ENCODE measurements around the gene WSCD2.

The WSCD2 gene

DNA sequence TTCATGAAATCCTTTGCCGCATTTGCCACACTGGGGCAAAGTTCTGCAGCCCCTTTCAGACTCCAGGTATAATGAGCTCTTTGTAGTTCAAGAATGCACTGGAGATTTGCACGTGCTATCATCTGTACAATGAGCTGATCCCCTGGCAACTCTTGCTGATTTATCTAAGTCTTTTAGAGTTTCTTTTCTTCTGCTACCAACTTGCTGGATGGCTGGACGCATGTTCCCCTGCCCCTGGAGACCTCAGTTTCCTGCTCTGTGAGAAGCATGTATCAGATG, 106.8 kb downstream of the WSCD2 start:
- DNase-seq (ENCODE audit: low spot score), result no peak

DNA sequence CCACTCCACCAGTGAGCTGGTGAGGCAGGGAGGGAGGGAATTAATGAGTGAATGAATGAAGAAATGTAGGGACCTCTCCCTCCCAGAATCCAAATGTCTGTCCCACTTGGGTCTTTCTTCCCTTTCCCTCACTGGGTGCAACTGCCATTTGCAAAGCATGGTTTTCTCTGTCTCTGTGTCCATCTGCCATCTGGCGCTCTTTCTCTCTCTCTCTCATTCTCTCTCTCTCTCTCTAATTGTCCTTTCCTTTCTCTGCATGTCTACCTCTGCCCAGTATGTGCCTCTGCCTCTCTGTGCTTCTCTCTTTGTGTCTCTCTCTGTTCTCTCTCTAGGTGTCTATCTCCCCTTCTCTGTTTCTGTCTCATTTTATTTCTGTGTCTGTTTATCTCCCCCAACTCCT, 107.3 kb downstream of the WSCD2 start:
- no peak for DNase-seq (ENCODE audit: low spot score)

DNA sequence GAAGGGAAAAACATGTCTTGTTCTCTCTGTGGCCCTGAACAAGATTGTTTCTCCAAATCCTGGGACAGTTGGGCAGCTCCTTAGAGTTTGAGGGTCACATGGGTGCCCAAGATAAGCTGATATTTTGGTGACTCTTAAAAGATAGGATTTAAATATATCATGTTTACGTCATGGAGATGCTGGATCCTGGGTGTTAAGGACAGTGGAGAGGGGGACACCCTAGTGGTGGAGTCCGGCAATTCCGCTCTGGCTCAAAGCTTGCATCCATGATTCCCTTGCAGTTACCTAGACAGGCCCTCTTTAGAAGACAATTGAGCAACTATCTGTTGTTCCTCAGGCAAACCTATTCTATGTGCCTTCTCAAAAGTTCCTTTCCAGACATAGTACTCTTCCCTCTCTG, 108.2 kb downstream of the WSCD2 start:
- peak; percentile 12 for DNase-seq (ENCODE audit: low spot score)

DNA sequence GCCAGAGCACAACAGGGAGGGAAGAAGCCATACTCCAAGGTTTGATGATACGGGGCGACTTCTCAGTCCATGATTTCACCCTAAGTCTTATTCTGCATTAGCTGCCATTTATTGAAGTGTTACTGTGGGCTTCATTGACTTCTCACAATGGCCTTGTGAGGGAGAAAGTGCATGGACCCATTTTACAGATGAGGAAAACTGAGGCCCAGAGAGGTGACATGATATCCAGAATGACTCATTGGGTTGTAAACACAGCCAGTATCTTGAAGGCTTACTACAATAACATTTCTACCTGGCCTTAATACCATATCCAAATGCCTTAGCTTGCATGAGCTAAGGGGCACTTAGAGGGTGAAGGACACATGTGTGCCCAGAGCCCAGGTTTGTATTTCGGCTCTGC, 109.4 kb downstream of the WSCD2 start:
- DNase-seq (ENCODE audit: low spot score), result no peak

DNA sequence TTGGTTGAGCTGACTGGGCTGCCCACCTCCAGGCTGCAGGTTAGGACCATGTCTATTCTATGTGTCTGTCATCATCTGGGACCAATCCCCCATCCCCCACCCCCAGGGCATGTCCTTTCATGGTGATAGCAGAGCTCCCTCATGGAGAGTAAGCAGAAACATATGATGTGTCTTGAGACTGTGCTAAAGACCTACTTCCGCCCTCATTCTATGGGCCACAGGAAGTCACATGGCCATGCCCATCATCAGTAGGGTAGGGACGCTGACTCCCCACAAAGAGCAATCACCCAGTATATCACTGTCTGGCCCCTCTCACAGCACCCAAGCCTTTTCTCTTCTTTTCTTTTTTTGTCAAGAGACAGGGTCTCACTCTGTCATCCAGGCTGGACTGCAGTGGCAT, 110.3 kb downstream of the WSCD2 start:
- no peak for DNase-seq (ENCODE audit: low spot score)

DNA sequence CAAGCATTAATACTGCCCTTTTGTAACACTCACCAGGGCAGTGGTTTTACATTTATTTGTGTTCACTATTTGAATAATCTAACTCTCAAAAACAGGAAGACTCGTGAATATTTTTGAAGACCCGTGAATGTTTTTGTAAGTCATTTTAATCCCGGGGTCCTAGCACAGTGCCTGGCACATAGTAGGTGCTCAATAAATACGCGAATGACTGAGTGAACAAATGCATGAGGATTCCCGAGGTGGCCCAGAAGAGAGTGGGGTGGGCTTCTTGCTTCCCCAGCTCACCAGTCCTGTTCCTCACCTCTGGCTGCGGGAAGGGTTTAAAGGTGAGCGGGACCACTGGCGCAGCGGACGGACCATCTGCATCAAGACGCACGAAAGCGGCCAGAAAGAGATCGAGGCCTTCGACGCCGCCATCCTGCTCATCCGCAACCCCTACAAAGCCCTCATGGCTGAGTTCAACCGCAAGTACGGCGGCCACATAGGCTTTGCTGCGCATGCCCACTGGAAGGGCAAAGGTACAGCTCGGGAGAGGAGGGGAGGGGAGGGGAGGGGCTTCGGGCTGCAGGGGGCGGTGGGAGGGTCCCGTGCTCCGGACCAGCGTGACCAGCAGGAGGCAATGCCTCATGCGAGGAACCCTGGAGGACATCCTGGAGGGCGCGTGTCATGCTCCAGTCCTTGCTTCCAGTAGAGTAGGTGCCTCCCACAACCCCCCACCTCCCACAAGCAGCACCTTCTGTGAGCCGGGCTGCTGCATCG, 111.1 kb downstream of the WSCD2 start:
- DNase-seq (ENCODE audit: low spot score), result no peak

DNA sequence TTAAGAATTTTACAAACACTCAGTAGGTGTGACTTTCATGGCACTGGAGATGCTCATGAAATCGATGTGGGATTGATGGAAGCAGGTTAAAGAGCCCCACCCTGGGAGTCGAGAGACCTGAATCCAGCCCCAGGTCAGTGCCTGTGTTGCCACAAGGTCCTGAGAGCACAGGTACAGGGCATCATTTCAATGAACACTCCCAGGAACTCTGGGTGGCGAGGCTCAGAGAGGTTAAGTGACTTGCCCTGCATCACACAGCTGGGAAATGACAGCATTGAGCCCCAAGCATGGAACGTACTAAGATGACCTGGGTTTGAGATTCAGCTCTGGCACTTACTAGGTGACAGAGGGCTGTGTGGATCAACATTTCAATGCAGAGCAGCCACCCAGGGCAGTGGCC, 111.8 kb downstream of the WSCD2 start:
- no peak for DNase-seq (ENCODE audit: low spot score)

DNA sequence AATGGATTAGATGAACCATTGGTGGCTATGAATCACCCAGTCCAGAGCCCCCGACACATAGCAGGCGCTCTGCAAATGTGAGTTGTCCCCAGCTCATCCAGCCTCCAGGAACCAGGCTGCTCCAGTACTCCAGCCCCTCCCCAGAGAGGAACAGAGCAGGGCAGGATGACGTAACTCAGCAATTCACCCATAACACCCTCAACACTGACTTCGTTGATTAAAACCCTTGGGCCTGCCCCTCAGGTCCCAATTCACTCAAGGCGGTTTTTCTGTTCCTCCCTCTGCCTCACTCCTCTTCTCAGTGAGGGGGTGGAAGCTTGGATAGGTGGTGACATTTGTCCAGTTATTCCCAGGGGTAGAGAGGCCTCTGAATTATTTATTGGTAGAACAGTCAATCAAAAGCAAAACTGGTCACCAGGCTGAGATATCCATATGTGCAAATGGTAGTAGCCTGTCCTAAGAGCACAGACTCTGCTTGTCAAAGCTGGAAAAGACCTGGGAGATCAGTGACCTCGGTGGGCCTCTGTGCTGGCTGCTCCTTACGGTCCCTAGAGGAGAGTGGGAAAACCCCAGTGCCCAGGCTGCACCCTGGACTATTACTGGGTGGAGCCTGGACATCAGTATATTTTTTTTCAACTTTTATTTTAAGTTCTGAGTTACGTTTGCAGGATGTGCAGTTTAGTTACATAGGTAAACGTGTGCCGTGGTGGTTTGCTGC, 113.1 kb downstream of the WSCD2 start:
- no peak for DNase-seq (ENCODE audit: low spot score)

DNA sequence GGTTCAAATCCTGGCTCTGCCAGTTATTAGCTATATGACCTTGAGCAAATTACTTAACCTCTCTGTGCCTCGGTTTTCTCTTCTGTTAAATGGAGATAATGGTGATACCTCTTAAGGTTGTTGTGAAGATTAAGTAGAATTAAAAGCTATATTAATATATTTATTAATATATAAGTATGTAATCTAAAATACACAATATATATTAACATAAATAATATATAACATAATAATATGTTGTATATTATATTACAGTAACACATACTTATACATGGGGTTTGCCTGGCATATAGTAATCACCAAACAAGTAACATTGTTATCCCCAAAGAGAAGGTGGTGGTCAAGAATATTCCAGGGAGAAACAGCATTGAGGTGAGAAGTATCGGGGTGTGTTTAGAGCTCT, 118.0 kb downstream of the WSCD2 start:
- DNase-seq (ENCODE audit: low spot score), result no peak

DNA sequence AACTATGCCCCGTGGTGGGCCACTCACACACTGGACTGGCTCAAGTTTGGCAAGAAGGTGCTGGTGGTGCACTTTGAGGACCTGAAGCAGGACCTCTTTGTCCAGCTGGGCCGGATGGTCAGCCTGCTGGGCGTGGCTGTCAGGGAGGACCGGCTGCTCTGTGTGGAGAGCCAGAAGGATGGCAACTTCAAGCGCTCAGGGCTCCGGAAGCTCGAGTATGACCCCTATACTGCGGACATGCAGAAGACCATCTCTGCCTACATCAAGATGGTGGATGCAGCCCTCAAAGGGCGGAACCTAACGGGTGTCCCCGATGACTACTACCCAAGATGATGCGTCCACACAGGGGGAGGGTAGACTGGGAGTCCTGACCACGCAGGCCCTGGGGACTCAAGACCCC, 118.9 kb downstream of the WSCD2 start:
- DNase-seq (ENCODE audit: low spot score), result no peak

DNA sequence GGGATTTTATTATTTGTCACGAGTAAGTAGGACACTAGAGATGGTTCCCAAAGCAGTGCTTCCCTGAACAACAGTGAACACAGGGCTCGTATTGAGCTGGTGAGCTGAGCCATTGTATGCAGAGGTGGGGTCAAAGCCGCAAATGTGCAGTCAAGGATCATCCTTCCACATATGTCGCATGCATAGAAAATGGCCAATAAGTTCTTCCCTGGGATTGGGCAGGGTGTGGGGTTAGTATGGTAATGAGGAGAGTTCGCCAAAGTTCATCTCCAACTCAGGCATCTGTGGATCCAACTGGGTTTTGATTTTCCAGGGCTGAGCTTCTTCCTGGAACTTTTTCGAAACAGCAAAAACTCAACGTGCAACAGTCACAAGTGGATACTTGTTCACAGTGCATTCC, 123.4 kb downstream of the WSCD2 start:
- DNase-seq (ENCODE audit: low spot score), result no peak

DNA sequence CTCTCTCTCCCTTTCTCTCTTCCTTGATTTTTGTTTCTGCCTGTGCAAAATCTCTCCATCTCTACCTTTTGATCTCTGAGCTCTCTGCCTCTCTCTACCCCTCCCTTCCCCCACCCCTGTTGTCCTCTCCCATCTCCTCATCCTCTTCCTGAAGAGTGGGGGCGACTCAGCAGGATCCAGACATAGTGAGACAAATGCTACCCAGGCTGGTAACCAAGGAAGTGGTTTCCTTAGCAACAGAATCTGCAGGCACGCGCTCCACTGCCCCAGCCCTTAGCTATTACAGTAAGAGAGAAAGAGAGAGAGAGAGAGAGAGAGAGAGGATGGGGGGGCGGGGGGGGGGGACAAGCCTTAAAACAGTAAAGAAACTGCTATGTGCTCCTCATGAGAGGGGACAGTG, 124.5 kb downstream of the WSCD2 start:
- DNase-seq (ENCODE audit: low spot score), result no peak

DNA sequence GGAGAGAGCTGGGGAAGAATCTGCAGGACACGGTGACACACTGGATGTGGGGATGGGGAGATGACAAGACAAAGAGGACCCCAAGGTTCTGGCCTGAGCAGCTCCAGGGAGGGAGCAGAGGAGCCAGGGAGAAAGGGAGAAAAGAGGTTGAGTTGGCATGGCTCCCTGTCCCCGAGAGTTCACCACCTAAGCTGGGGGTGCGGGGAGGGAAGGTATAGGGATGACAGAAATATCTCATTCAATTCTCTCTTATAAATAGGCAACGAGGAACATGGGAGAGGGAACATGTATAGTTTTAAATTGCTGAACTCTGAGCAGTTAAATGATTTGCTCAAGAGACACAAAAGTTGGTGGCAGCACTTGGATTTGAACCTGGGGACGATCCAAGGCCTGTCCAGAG, 124.9 kb downstream of the WSCD2 start:
- no peak for DNase-seq (ENCODE audit: low spot score)

DNA sequence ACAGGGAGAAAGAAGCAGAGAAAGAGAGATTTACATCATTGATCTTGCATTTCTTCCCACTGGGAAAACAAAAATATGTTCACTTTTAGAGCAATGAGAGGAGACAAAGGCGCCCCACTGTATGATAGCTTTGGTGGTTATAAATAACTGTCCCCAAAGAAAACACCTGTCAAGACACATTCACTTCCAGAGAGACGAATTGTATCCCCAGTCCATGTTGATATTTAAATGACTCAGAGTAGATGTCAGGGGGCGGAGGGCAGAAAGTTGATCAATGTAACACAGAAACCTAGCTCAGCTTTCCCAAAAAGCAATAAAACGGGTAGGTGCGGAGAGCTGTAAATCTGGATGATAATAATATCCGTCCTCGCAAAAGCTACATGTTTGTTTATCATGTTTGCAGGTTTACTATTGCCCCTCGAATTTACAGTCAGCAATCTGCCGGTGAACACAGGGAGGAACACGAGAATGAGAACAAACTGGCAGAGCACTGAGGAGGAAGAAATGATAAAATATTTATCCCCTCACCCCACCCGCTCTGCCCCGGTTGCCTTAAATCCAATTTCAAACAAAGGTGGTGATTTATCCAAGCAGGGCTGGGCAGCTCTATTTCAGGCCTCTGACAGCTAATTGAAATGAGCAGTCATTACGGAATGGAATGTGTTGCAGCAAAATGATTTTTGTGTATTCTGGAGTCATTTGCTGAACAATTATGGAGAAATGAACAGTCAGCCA, 125.6 kb downstream of the WSCD2 start:
- DNase-seq (ENCODE audit: low spot score), result no peak

DNA sequence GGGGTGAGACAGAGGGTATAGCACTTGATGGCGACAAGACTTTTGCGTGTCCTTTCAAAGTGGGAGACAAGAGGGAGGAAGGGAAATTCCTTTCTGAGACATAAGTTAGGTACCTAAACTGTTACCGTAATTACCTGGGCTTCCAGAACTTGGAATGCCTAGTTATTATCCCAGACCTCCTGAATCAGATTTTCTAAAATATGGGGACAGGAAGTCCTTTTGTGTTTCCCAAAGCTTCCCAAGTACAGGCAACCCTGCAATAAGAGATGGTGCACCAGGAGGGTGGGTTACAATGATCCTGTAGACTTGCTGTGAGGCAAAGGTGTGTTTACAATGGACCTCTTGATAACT, 126.1 kb downstream of the WSCD2 start:
- no peak for DNase-seq (ENCODE audit: low spot score)

DNA sequence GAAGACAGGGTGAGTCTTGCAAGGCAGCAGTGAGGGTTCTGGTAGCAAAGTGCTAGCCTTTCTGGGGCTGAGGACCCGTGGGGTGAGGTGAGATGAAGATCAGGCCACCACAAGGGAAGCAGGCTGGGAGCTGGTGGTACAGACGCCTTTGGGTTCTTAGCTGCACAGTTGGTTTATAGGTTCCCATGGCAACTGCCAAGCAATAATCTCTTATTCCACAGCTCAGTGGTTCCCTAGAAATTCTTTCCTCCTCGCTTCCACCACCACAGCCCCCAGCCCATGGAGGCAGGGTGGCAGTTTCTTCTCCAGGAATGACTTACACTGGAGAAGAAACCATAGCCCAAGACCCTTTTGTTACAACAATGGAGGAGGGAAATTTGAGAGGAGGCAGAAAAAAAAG, 127.9 kb downstream of the WSCD2 start:
- DNase-seq (ENCODE audit: low spot score), result no peak

DNA sequence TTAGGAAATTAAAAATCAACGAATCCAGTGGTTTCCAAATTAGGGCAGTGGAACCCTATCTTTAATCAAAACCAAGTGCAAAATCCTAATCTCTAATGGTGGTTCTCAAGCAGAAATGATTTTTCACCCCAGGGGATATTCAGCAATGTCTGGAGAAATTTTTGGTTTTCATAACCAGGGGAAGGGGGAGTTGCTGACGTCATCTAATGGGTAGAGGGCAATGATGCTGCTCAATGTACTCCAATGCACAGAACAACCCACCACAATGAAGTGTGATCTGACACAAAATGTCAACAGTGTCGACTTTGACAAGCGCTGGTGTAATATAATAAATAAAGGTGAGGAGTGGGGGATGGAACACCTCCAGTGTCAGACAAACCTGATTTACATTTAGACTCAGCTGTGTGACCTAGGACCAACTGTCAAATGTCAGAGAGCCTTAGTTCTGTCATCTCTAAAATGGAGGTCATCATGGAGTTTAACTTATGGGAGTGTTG, 128.6 kb downstream of the WSCD2 start:
- DNase-seq (ENCODE audit: low spot score), result no peak

DNA sequence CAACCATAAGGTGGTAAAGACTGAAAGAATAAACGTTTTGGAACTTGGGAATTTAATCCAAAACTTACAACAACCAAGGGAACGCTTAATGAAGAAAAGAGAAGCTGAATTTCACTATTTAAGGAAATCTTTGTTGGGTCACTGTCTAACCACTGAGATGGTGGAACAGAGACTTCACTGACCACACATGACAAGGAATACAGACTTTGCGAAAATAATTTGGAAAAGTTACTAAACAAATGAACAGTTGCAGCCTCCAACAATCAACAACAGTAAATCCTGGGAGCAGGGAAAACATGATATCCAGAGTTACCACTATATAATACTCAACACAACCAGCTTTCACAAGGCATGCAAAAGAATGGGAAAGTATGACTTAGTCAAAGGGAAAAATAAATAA, 131.0 kb downstream of the WSCD2 start:
- DNase-seq (ENCODE audit: low spot score), result no peak

DNA sequence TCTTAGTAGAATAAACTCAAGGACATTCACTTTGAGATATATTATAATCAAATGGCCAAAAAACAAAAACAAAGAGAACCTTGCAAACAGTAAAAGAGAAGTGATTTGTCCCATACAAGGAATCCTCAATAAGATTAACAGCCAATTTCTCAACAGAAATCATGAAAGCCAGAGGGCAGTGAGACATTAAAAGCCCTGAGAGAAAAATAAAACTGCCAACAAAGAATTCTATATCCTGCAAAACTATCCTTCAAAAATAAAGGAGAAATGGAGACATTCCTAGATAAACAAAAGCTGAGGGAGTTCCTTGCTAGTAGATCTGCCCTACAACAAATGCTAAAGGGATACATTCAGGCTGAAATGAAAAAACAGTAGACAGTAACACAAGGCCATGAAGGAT, 131.9 kb downstream of the WSCD2 start:
- no peak for DNase-seq (ENCODE audit: low spot score)

DNA sequence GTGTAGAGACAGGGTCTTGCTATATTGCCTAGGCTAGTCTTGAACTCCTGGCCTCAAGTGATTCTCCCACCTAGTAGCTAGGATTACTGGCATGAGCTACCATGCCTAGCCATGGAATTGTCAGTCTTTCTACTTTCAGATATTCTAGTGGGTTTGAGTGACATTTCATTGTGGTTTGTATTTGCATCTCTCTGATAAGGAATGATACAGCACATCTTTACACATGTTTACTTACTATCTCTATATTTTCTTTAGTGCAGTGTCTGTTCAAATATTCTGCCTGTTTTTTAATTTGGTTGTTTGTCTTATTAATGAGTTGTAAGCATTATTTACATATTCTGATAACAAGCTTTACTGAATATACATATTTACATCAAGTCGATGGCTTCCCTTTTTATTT, 136.4 kb downstream of the WSCD2 start:
- DNase-seq (ENCODE audit: low spot score), result no peak

DNA sequence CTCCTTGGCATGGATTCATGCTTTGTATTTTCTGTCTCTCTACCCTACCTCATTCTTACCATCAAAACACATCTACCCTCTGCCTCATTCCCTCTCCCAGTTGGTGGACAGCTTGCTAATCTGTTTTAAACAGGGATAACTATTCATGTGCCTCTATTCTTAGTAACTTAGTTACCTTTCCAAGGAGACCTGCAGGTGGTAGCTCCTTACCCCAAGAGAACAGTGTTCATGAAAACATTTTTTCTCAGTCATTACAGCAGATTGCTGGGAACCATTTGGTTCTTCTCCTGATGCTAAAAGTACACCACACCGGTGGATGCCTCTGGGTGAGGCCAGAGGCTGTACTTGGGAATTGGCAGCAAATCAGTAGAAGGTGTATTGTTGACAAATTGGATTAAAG, 137.0 kb downstream of the WSCD2 start:
- DNase-seq (ENCODE audit: low spot score), result no peak

DNA sequence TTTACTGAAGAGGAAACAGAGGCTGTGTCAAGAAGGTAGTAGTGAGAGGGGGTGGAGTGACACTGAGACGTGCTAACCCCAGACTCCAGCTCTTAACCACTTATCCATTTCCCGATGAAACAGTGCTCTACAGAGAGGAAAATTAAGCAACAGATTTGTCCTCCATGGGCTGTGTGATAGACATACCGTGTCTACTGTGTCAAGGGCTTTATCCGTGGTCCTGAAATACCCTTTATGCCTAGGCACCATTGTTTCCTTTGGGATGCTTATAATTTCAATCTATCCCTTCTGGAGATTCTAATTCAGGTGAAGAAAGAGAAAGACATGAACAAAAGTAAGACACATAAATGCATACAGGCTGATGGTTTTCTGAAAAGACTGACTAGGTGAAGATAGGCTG, 138.4 kb downstream of the WSCD2 start:
- no peak for DNase-seq (ENCODE audit: low spot score)

DNA sequence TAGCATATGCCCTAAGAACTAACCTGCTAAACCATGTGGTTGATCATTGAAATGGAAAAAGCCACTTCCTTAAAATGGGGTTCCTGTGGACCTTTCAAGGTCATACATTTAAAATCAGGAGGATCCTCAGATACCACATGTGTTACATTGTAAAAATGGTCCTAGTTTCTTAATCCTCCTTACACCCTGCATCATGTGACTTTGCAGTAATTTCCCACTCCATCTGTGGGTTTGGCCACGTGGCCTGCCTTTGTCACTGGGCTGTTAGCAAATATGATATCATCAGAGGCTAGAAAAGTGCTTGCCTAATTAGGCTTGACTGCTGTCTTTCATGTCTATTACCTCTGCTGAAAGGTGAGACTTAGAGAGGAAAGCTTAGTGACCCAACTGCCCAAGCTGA, 139.3 kb downstream of the WSCD2 start:
- no peak for DNase-seq (ENCODE audit: low spot score)

DNA sequence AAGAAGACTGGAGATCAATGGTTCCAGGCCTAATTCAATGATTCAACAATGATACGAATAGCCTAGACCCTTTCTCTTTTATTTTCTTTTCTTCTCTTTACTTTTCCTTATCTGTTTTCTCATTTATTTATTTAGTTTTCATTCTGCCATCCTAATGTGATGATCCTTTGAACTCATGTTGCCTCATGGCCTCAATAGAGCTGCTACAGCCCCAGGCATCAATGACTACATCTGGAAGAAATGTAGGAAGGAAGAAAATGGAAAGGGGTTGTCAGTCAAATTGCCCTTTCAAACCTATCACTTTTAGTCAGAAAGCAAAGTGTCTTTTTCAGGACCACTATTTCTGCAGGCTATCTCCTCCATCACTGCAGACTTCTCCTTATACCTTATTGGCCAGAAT, 140.1 kb downstream of the WSCD2 start:
- DNase-seq (ENCODE audit: low spot score), result no peak

All from HuH-7 (cell line).